Ovary (tissue), 9 donors: Measurements from ENCODE around the gene SASH3. TPM values are rescaled to one million over a fixed set of nuclear protein-coding genes. Genes with fewer than 3 reads are reported as not detected.

Source experiments
- DNase-seq, 5 donors: peaks; one replicate each; pipeline ENCODE4 v3.0.0-alpha.2; 2019 to 2020
- H3K27ac ChIP-seq, 2 donors: fragments of 200-600 bp; one replicate each; pipeline versions ENCODE4 v1.5.1 to v1.8.0; 2019 to 2022
- H3K27me3 ChIP-seq: fragments of 200-600 bp; one replicate; pipeline ENCODE4 v1.8.0; 2022
- H3K36me3 ChIP-seq: fragments of 200-600 bp; sonication (generic); one replicate; pipeline ENCODE4 v1.5.1; 2019
- H3K4me1 ChIP-seq: one replicate; pipeline ENCODE4 v1.8.1; 2013; ENCODE audit warnings: mild to moderate bottlenecking, moderate library complexity; ENCODE audit not compliant: insufficient read depth
- H3K4me3 ChIP-seq: fragments of 200-600 bp; sonication (generic); one replicate; pipeline ENCODE4 v1.5.1; 2017
- H3K9me3 ChIP-seq, 2 donors: fragments of 200-600 bp in 1 of 2; sonication (generic) in 1 of 2; one replicate each; pipeline versions ENCODE4 v1.5.1 to v1.8.1; 2013 to 2019; ENCODE audit warnings: mild to moderate bottlenecking in 1 of 2, moderate library complexity in 1 of 2
- CTCF ChIP-seq, 3 donors: fragments of 450-650 bp in 2 of 3; fragments of 200-600 bp in 1 of 3; IDR thresholded peaks; one replicate each; pipeline versions ENCODE4 v1.5.1 to v1.8.0; 2016 to 2022; ENCODE audit warnings: antibody characterized with exemption in 3 of 3, mild to moderate bottlenecking in 1 of 3
- EP300 ChIP-seq: sonication (generic); formaldehyde crosslinking; IDR thresholded peaks from one replicate; pipeline ENCODE4 v1.6.1; 2017; ENCODE audit warnings: antibody characterized with exemption
- POLR2A ChIP-seq: fragments of 450-650 bp; IDR thresholded peaks from one replicate; pipeline ENCODE4 v1.6.1; 2017; ENCODE audit warnings: antibody characterized with exemption, mild to moderate bottlenecking, moderate library complexity
- WGBS, 3 donors: extraction: QIAGEN DNeasy Blood & Tissue Kit in 1 of 3; methylation state at CpG; one replicate each; pipeline versions ENCODE4 v1.1.5 to v1.1.7; 2013 to 2017; 5-methylcytosine and 5-hydroxymethylcytosine counted together
- intact Hi-C, 4 donors: fragments of 100-400 bp; cut with DNase I; formaldehyde crosslinking; loops; one replicate each; pipeline versions ENCODE4 v1.11.0 to v1.15.1; 2022 to 2023
- polyA plus RNA-seq, 2 donors: library from polyadenylated mRNA; stranded (reverse); fragments of 200-250 nt in 1 of 2; fragments of 350-450 nt in 1 of 2; fragmentation: Illumina TruSeq in 1 of 2; extraction: RNeasy Lipid Tissue Mini Kit (QIAGEN cat#74804) in 1 of 2; gene quantifications; one replicate each; pipeline ENCODE4 v1.2.3, GENCODE V29; 2013 to 2014
- total RNA-seq, 7 donors: library from RNA; depleted of rRNA in 2 of 7; stranded (reverse); fragments of >200 nt in 2 of 7; fragmentation: NEBNext Ultra II Directional in 3 of 7; extraction: Animal tissue kit (Norgen Biotek cat#: 25700) in 3 of 7; gene quantifications; one replicate each; pipeline versions ENCODE4 v1.1.0 to v1.2.4, GENCODE V29; 2016 to 2023
- donor health status: DM: no; HTN: no; CAD: no; lungs with moderate emphysema.
- donor health status: DM: no; HTN: no; CAD: no.
- donor health status: Bipolar disorder and iron deficiency.
- donor health status: DM: yes; HTN: yes; CAD: no.
- donor health status: DM: no; HTN: no; CAD: no.
- donor health status: DM: yes; HTN: yes; CAD: no.

The SASH3 gene
- total and polyA plus RNA-seq, 9 donors: 1.8 to 8.2 (median 3.3) TPM

GRCh38 chrX:129823522-129823921 is 43.8 kb downstream of the SASH3 start:
- TF ChIP-seq EP300: no peak
- TF ChIP-seq POLR2A: no peak
- TF ChIP-seq CTCF (IDR thresholded peaks at IDR 0.05): no peak
- Histone ChIP-seq H3K9me3 (no peaks in the 10 kb centered on the region), H3K4me3 (no peak overlapping the region), H3K36me3 (no peaks in the 10 kb centered on the region), H3K27me3 (no peaks in the 10 kb centered on the region), H3K27ac (no peak overlapping the region), H3K4me1 (no peaks in the 10 kb centered on the region)
- WGBS, 3 donors: 79 to 90% (median 81%) methylated on average over 6 of the region's 6 CpGs
- intact Hi-C loops: no loop called here
- DNase-seq: no peak

- Histone ChIP-seq H3K27me3 (no peaks in the 10 kb centered on the region), H3K27ac (no peak overlapping the region), H3K4me3 (no peak overlapping the region), H3K9me3 (no peaks in the 10 kb centered on the region), H3K4me1 (no peaks in the 10 kb centered on the region), H3K36me3 (no peaks in the 10 kb centered on the region)
- no peak for TF ChIP-seq EP300
- TF ChIP-seq CTCF (IDR thresholded peaks at IDR 0.05): no peak
- TF ChIP-seq POLR2A: no peak
- DNase-seq: no peak
- intact Hi-C loops: no loop called here
- WGBS, 3 donors: 91 to 94% (median 94%) methylated on average over 4 of the region's 4 CpGs
These were observed 44.9 kb downstream of the SASH3 start for GRCh38 chrX:129824620-129825019.

- 60 to 66% (median 62%) methylated on average over 4 of the region's 4 CpGs for WGBS, 3 donors
- TF ChIP-seq EP300: no peak
- TF ChIP-seq CTCF (IDR thresholded peaks at IDR 0.05): no peak
- TF ChIP-seq POLR2A: no peak
- no peaks in the 10 kb centered on the region for H3K9me3 ChIP-seq
- no peak overlapping the region for H3K27ac ChIP-seq
- no peaks in the 10 kb centered on the region for H3K27me3 ChIP-seq
- no peaks in the 10 kb centered on the region for H3K4me1 ChIP-seq
- H3K36me3 ChIP-seq: no peaks in the 10 kb centered on the region
- no peak overlapping the region for H3K4me3 ChIP-seq
- DNase-seq: no peak
- intact Hi-C loops: no loop called here
These were observed 46.2 kb downstream of the SASH3 start for GRCh38 chrX:129825746-129826505.

GRCh38 chrX:129830494-129830893 is 50.7 kb downstream of the SASH3 start:
- no peak for DNase-seq
- Histone ChIP-seq H3K36me3 (no peaks in the 10 kb centered on the region), H3K4me1 (no peaks in the 10 kb centered on the region), H3K27ac (no peak overlapping the region), H3K9me3 (no peaks in the 10 kb centered on the region), H3K27me3 (no peaks in the 10 kb centered on the region), H3K4me3 (no peak overlapping the region)
- TF ChIP-seq POLR2A (no peak), CTCF (IDR thresholded peaks at IDR 0.05) (no peak), EP300 (no peak)
- intact Hi-C loops: no loop called here
- WGBS, 3 donors: 47 to 57% (median 57%) methylated on average over 4 of the region's 4 CpGs
